ENCODE data around the gene FOXN1.

DNA sequence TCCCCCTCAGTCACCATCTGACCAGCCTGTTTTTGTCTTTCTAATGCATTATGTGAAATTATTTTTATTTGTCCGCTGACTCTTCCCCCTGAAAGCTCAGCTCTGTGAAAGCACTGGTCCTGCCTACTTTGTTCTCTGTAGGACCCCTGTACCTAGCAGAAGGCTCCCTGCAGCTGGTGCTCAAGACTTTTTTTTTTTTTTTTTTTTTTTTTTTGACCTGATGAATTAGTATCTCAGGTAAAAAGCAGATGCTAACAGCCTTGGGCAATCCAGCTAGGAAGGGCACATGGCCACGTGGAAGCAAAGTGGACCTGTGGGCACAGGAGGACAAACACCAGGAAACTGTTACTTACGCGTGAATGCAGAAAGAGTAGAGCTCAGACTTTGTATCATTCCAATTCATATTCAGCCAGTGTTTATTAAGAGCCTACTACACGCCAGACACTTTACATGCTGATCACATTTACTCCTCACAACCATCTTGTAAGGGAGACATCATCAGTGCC is 46.9 kb downstream of the FOXN1 start:
- TF ChIP-seq, protein P1, sequence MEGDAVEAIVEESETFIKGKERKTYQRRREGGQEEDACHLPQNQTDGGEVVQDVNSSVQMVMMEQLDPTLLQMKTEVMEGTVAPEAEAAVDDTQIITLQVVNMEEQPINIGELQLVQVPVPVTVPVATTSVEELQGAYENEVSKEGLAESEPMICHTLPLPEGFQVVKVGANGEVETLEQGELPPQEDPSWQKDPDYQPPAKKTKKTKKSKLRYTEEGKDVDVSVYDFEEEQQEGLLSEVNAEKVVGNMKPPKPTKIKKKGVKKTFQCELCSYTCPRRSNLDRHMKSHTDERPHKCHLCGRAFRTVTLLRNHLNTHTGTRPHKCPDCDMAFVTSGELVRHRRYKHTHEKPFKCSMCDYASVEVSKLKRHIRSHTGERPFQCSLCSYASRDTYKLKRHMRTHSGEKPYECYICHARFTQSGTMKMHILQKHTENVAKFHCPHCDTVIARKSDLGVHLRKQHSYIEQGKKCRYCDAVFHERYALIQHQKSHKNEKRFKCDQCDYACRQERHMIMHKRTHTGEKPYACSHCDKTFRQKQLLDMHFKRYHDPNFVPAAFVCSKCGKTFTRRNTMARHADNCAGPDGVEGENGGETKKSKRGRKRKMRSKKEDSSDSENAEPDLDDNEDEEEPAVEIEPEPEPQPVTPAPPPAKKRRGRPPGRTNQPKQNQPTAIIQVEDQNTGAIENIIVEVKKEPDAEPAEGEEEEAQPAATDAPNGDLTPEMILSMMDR (IDR thresholded peaks at IDR 0.05), result no peak
- no peak for TF ChIP-seq POLR2A (IDR thresholded peaks at IDR 0.05)
